IMR-90 (cell line): ENCODE data around the gene NTRK3. TPM values are rescaled to one million over a fixed set of nuclear protein-coding genes. Genes with fewer than 3 reads are reported as not detected.

ENCODE experiments used
- ATAC-seq: fragments of 200-7000 bp; cut with Tn5 transposase; 2 replicates; pipeline ENCODE4 v1.9.1; 2020; ENCODE audit warnings: low read depth, mild to moderate bottlenecking, moderate library complexity
- BruUV-seq: library from RNA; stranded (reverse); fragments of 400-500 nt; replicated peaks from 2 replicates; lab custom pipeline; 2021; lab: Mats Ljungman, UMichigan
- CTCF ChIA-PET: fragments of 300-600 bp; formaldehyde crosslinking; extraction: SDS; loops from one replicate; lab custom pipeline; 2021; ENCODE audit warnings: antibody characterized with exemption; lab: Yijun Ruan, JAX
- POLR2A ChIA-PET: fragments of 300-600 bp; sonication (Branson Sonifier 250); formaldehyde crosslinking; loops from one replicate; lab custom pipeline; 2022; ENCODE audit warnings: antibody characterized with exemption; ENCODE audit not compliant: unreplicated experiment; lab: Charles Lee
- DNase-seq: peaks from one replicate; pipeline ENCODE4 v3.0.0; 2013
- H2AFZ ChIP-seq: replicated peaks from 2 replicates; pipeline ENCODE3; 2013; ENCODE audit warnings: low read length, mild to moderate bottlenecking; ENCODE audit not compliant: poor library complexity
- H2AK5ac ChIP-seq: 2 replicates; pipeline ENCODE4 v1.6.1; 2013; ENCODE audit warnings: low read depth, low read length, inconsistent platforms
- H2AK9ac ChIP-seq: replicated peaks from 2 replicates; pipeline ENCODE3; 2013; ENCODE audit warnings: mild to moderate bottlenecking, low read depth, low read length, moderate library complexity; ENCODE audit not compliant: poor library complexity
- H2BK120ac ChIP-seq: 2 replicates; pipeline ENCODE4 v1.6.1; 2013; ENCODE audit warnings: low read depth, low read length, inconsistent platforms
- H2BK15ac ChIP-seq: 3 replicates; pipeline ENCODE4 v1.6.1; 2013; ENCODE audit warnings: low read depth, low read length, inconsistent platforms
- H2BK20ac ChIP-seq: 2 replicates; pipeline ENCODE4 v1.6.1; 2013; ENCODE audit warnings: low read depth, mild to moderate bottlenecking, inconsistent platforms, low read length, moderate library complexity
- H2BK5ac ChIP-seq: 2 replicates; pipeline ENCODE4 v1.6.1; 2013; ENCODE audit warnings: mild to moderate bottlenecking, low read depth, low read length, inconsistent platforms; ENCODE audit not compliant: poor library complexity, severe bottlenecking
- H3K14ac ChIP-seq: replicated peaks from 2 replicates; pipeline ENCODE4 v1.6.1; 2013; ENCODE audit warnings: low read depth, low read length, inconsistent platforms
- H3K18ac ChIP-seq: 2 replicates; pipeline ENCODE4 v1.6.1; 2013; ENCODE audit warnings: low read depth, low read length, control low read depth
- H3K23ac ChIP-seq: 2 replicates; pipeline ENCODE4 v1.6.1; 2013; ENCODE audit warnings: low read depth, low read length, inconsistent platforms
- H3K27ac ChIP-seq: 2 replicates; pipeline ENCODE4 v1.5.1; 2013; ENCODE audit warnings: mild to moderate bottlenecking, control low read depth, low read length; ENCODE audit not compliant: insufficient read depth
- H3K27me3 ChIP-seq: 2 replicates; pipeline ENCODE4 v1.6.1; 2013; ENCODE audit warnings: low read length; ENCODE audit not compliant: control insufficient read depth, insufficient read depth
- H3K36me3 ChIP-seq: 2 replicates; pipeline ENCODE4 v1.6.1; 2013; ENCODE audit warnings: low read length, mixed read lengths; ENCODE audit not compliant: control insufficient read depth, insufficient read depth
- H3K4ac ChIP-seq: 2 replicates; pipeline ENCODE4 v1.6.1; 2013; ENCODE audit warnings: low read depth, low read length, inconsistent platforms
- H3K4me1 ChIP-seq: 2 replicates; pipeline ENCODE4 v1.6.1; 2013; ENCODE audit warnings: low read length, mixed read lengths; ENCODE audit not compliant: control insufficient read depth, insufficient read depth
- H3K4me2 ChIP-seq: 2 replicates; pipeline ENCODE4 v1.6.1; 2013; ENCODE audit warnings: low read depth, mild to moderate bottlenecking, control low read depth, low read length, moderate library complexity
- H3K4me3 ChIP-seq: 2 replicates; pipeline ENCODE4 v1.5.1; 2013; ENCODE audit warnings: low read depth, mild to moderate bottlenecking, control low read depth, low read length, moderate library complexity; ENCODE audit not compliant: insufficient read depth
- H3K56ac ChIP-seq: 2 replicates; pipeline ENCODE4 v1.6.1; 2013; ENCODE audit warnings: low read length, inconsistent platforms; ENCODE audit not compliant: insufficient read depth; ENCODE audit errors: extremely low read depth
- H3K79me1 ChIP-seq, 2 experiments: 2 replicates each; pipeline ENCODE4 v1.6.1; 2013; ENCODE audit warnings: low read length in 2 of 2, inconsistent platforms in 1 of 2, low read depth in 1 of 2
- H3K9ac ChIP-seq: 2 replicates; pipeline ENCODE4 v1.6.1; 2013; ENCODE audit warnings: low read depth, low read length, control low read depth
- H3K9me1 ChIP-seq: 2 replicates; pipeline ENCODE4 v1.6.1; 2013; ENCODE audit warnings: low read length, inconsistent platforms; ENCODE audit not compliant: insufficient read depth
- H3K9me3 ChIP-seq: 2 replicates; pipeline ENCODE4 v1.6.1; 2013; ENCODE audit warnings: low read length; ENCODE audit not compliant: control insufficient read depth, insufficient read depth
- H4K20me1 ChIP-seq: 2 replicates; pipeline ENCODE4 v1.6.1; 2013; ENCODE audit warnings: low read length, inconsistent platforms; ENCODE audit not compliant: insufficient read depth
- H4K5ac ChIP-seq: 2 replicates; pipeline ENCODE4 v1.6.1; 2013; ENCODE audit warnings: mild to moderate bottlenecking, low read depth, low read length, control low read depth
- H4K8ac ChIP-seq, 2 experiments: 2 replicates each; pipeline ENCODE4 v1.6.1; 2013; ENCODE audit warnings: low read depth in 2 of 2, low read length in 2 of 2, control low read depth in 1 of 2, inconsistent platforms in 1 of 2
- H4K91ac ChIP-seq: 2 replicates; pipeline ENCODE4 v1.6.1; 2013; ENCODE audit warnings: low read depth, low read length, inconsistent platforms; ENCODE audit not compliant: insufficient read depth
- CEBPB ChIP-seq: IDR thresholded peaks from 2 replicates; pipeline ENCODE4 v1.6.1; 2012; ENCODE audit warnings: low read depth, low read length, improper control_type of control experiment
- RAD21 ChIP-seq: IDR thresholded peaks from 2 replicates; pipeline ENCODE4 v1.6.1; 2012; ENCODE audit warnings: low read length, improper control_type of control experiment
- RCOR1 ChIP-seq: IDR thresholded peaks from 2 replicates; pipeline ENCODE4 v1.6.1; 2012; ENCODE audit warnings: mild to moderate bottlenecking, low read length, improper control_type of control experiment; ENCODE audit not compliant: insufficient replicate concordance
- WGBS, 2 experiments: methylation state at CpG; one replicate each; pipeline versions ENCODE4 v1.1.5 to v1.1.7; 2013; ENCODE audit warnings: missing lambda C conversion rate in 2 of 2; ENCODE audit not compliant: insufficient read length in 1 of 2; ENCODE audit errors: extremely low coverage in 2 of 2; 5-methylcytosine and 5-hydroxymethylcytosine counted together
- dilution Hi-C: fragments of 300-500 bp; cut with HindIII; formaldehyde crosslinking; loops from one replicate; pipeline ENCODE4 v1.14.3; 2018; ENCODE audit warnings: low sequenced_read_pairs; ENCODE audit not compliant: unreplicated experiment
- in situ Hi-C: fragments of 300-500 bp; cut with MboI; formaldehyde crosslinking; loops from 3 replicates; pipeline ENCODE4 v1.14.3; 2019; ENCODE audit warnings: low sequenced_read_pairs, inconsistent platforms, mixed read lengths
- intact Hi-C: fragments of 100-400 bp; cut with micrococcal nuclease; formaldehyde crosslinking; loops from 2 replicates; pipeline ENCODE4 v1.10.0; 2022
- polyA plus RNA-seq, 3 experiments: library from polyadenylated mRNA; depleted of rRNA; stranded (reverse); fragments of >200 nt; gene quantifications; 2 replicates each; pipeline ENCODE4 v1.2.3, GENCODE V29; 2012; ENCODE audit warnings: low replicate concordance in 1 of 3
- total RNA-seq: library from RNA; depleted of rRNA; stranded (reverse); fragments of >200 nt; gene quantifications from 2 replicates; pipeline ENCODE4 v1.2.3, GENCODE V29; 2012

The NTRK3 gene
- total and polyA plus RNA-seq, 2 of the 4 experiments (the other 2 are of a cell fraction): under 0.01 to 0.15 TPM

DNA sequence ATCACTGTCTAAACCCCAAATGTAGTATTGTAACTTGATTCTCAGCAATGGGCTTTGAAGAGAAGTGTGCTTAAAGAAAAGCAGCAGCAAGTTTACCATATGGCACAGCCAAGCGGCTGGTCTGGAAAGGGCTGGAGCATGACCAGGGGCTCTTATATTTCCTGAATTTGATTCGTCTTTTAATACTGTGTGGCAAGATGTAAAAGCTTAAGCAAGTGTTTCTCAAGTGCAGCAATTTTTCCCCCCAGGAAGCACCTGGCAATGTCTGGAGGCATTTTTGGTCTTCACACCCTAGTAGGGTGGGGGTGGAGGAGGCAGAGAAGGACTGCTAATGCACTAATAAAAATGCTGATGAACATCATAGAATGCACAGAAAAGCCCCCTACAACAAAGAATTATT, 397.9 kb downstream of the NTRK3 start:
- H2AFZ ChIP-seq: no peak overlapping the region
- no peaks in the 10 kb centered on the region for H3K79me1 ChIP-seq
- ChIA-PET POLR2A (no interaction called here), CTCF (no interaction called here)
- H3K4me2 ChIP-seq: no peak overlapping the region
- no CpG with 5 or more reads among the region's 2 CpGs for WGBS, 2 experiments
- H2BK15ac ChIP-seq: no peak overlapping the region
- no peaks in the 10 kb centered on the region for H3K36me3 ChIP-seq
- no peak overlapping the region for H3K4ac ChIP-seq
- dilution Hi-C loops: no loop called here
- no peak overlapping the region for H3K27ac ChIP-seq
- H3K56ac ChIP-seq: no peak overlapping the region
- H4K20me1 ChIP-seq: no peaks in the 10 kb centered on the region
- H4K91ac ChIP-seq: no peak overlapping the region
- H3K9ac ChIP-seq: no peak overlapping the region
- H2BK5ac ChIP-seq: no peak overlapping the region
- H2BK120ac ChIP-seq: no peak overlapping the region
- in situ Hi-C loops: no loop called here
- H3K4me1 ChIP-seq: no peaks in the 10 kb centered on the region
- no peak overlapping the region for H3K18ac ChIP-seq
- ATAC-seq (no peak), DNase-seq (no peak)
- H3K27me3 ChIP-seq: no peaks in the 10 kb centered on the region
- no peak overlapping the region for H3K23ac ChIP-seq
- H3K14ac ChIP-seq: no peak overlapping the region
- intact Hi-C loops: no loop called here
- no peaks in the 10 kb centered on the region for H3K9me3 ChIP-seq
- no TSS peak for BruUV-seq
- H3K9me1 ChIP-seq: no peaks in the 10 kb centered on the region
- H2AK5ac ChIP-seq: no peak overlapping the region
- no peak overlapping the region for H4K8ac ChIP-seq
- no peak overlapping the region for H3K4me3 ChIP-seq
- H2BK20ac ChIP-seq: no peak overlapping the region
- no peak for TF ChIP-seq CEBPB
- no peak for TF ChIP-seq RAD21
- no peak for TF ChIP-seq RCOR1
- H2AK9ac ChIP-seq: no peak overlapping the region
- H4K5ac ChIP-seq: no peak overlapping the region
